ENCODE data around the gene SMG5.

The SMG5 gene

GRCh38 chr1:156263288-156263655 lies 19.4 kb downstream of the SMG5 start:
- no peaks in the 10 kb centered on the region for H3K4me1 Mint-ChIP-seq
- no peaks in the 10 kb centered on the region for H3K9me3 Mint-ChIP-seq
- no peak for TF ChIP-seq CTCF (IDR thresholded peaks at IDR 0.05)
- peaks cover 86% of the 10 kb centered on the region for H3K36me3 Mint-ChIP-seq (ENCODE audit: low read depth)
- DNase-seq, result no peak
- H3K27me3 Mint-ChIP-seq (ENCODE audit: low read depth, poor library complexity), result no peaks in the 10 kb centered on the region
- H3K27ac Mint-ChIP-seq, result peak overlapping the region; percentile 17
- H3K4me3 Mint-ChIP-seq, result no peak overlapping the region

GRCh38 chr1:156262461-156263287 lies 20.0 kb downstream of the SMG5 start:
- no peaks in the 10 kb centered on the region for H3K4me1 Mint-ChIP-seq
- DNase-seq, result no peak
- H3K27me3 Mint-ChIP-seq (ENCODE audit: low read depth, poor library complexity), result no peaks in the 10 kb centered on the region
- H3K9me3 Mint-ChIP-seq, result no peaks in the 10 kb centered on the region
- H3K4me3 Mint-ChIP-seq, result no peak overlapping the region
- H3K27ac Mint-ChIP-seq, result no peak overlapping the region
- no peak for TF ChIP-seq CTCF (IDR thresholded peaks at IDR 0.05)
- peaks cover 85% of the 10 kb centered on the region for H3K36me3 Mint-ChIP-seq (ENCODE audit: low read depth)

GRCh38 chr1:156260896-156261295 lies 21.7 kb downstream of the SMG5 start:
- no peak for DNase-seq
- no peak for TF ChIP-seq CTCF (IDR thresholded peaks at IDR 0.05)
- no peaks in the 10 kb centered on the region for H3K4me1 Mint-ChIP-seq

GRCh38 chr1:156259805-156260204 lies 22.8 kb downstream of the SMG5 start:
- TF ChIP-seq CTCF (IDR thresholded peaks at IDR 0.05), result no peak
- no peak for DNase-seq

More at GRCh38 chr1:156260896-156261295, 21.7 kb downstream of the SMG5 start:
- Mint-ChIP-seq H3K9me3 (no peaks in the 10 kb centered on the region), H3K27ac (no peak overlapping the region), H3K36me3 (ENCODE audit: low read depth) (peaks cover 81% of the 10 kb centered on the region), H3K27me3 (ENCODE audit: low read depth, poor library complexity) (no peaks in the 10 kb centered on the region), H3K4me3 (no peak overlapping the region)

GRCh38 chr1:156258859-156259258 lies 23.8 kb downstream of the SMG5 start:
- no peak for DNase-seq
- Mint-ChIP-seq H3K9me3 (no peaks in the 10 kb centered on the region), H3K4me3 (no peak overlapping the region), H3K27ac (no peak overlapping the region), H3K27me3 (ENCODE audit: low read depth, poor library complexity) (no peaks in the 10 kb centered on the region), H3K4me1 (no peaks in the 10 kb centered on the region), H3K36me3 (ENCODE audit: low read depth) (peaks cover 69% of the 10 kb centered on the region)
- TF ChIP-seq CTCF (IDR thresholded peaks at IDR 0.05), result no peak

More at GRCh38 chr1:156259805-156260204, 22.8 kb downstream of the SMG5 start:
- Mint-ChIP-seq H3K4me1 (no peaks in the 10 kb centered on the region), H3K27me3 (ENCODE audit: low read depth, poor library complexity) (no peaks in the 10 kb centered on the region), H3K4me3 (no peak overlapping the region), H3K36me3 (ENCODE audit: low read depth) (peaks cover 74% of the 10 kb centered on the region), H3K27ac (peak overlapping the region; percentile 82), H3K9me3 (no peaks in the 10 kb centered on the region)

GRCh38 chr1:156257711-156258110 lies 24.9 kb downstream of the SMG5 start:
- Mint-ChIP-seq H3K4me3 (no peak overlapping the region), H3K27me3 (ENCODE audit: low read depth, poor library complexity) (no peaks in the 10 kb centered on the region), H3K27ac (peak overlapping the region; percentile 51), H3K9me3 (no peaks in the 10 kb centered on the region), H3K4me1 (no peaks in the 10 kb centered on the region), H3K36me3 (ENCODE audit: low read depth) (peaks cover 67% of the 10 kb centered on the region)
- no peak for DNase-seq
- no peak for TF ChIP-seq CTCF (IDR thresholded peaks at IDR 0.05)

Data from nephron progenitor cell (in vitro differentiated cells).